ENCODE results near the gene ACY1.
"Not testable (repeated sequence)": the region's sequence is repeated elsewhere in the genome, so short reads cannot be mapped to it uniquely, and the experiment has no call there.

ACY1 gene

GRCh38 chr3:51986010-51986947, 2.9 kb downstream of the ACY1 start:
- H3K4me3 ChIP-seq (ENCODE audit: low read depth, low read length), result no peak overlapping the region
- no peak for DNase-seq (ENCODE audit: low read depth)
- no peak for TF ChIP-seq CTCF (conservative IDR thresholded peaks at IDR 0.05; ENCODE audit: low read depth, low read length)

GRCh38 chr3:51987568-51987967, 4.2 kb downstream of the ACY1 start:
- H3K4me3 ChIP-seq (ENCODE audit: low read depth, low read length), result no peak overlapping the region
- TF ChIP-seq CTCF (conservative IDR thresholded peaks at IDR 0.05; ENCODE audit: low read depth, low read length), result no peak
- no peak for DNase-seq (ENCODE audit: low read depth)

GRCh38 chr3:51988286-51989146, 5.2 kb downstream of the ACY1 start:
- no peak for DNase-seq (ENCODE audit: low read depth)
- H3K4me3 ChIP-seq (ENCODE audit: low read depth, low read length), result no peak overlapping the region
- no peak for TF ChIP-seq CTCF (conservative IDR thresholded peaks at IDR 0.05; ENCODE audit: low read depth, low read length)

GRCh38 chr3:51990501-51990971, 7.2 kb downstream of the ACY1 start:
- H3K4me3 ChIP-seq (ENCODE audit: low read depth, low read length); DNase-seq (ENCODE audit: low read depth): not testable (repeated sequence)

GRCh38 chr3:51992017-51992682, 8.8 kb downstream of the ACY1 start:
- DNase-seq (ENCODE audit: low read depth), result no peak
- TF ChIP-seq CTCF (conservative IDR thresholded peaks at IDR 0.05; ENCODE audit: low read depth, low read length), result no peak
- H3K4me3 ChIP-seq (ENCODE audit: low read depth, low read length), result no peak overlapping the region

- DNase-seq (ENCODE audit: low read depth); H3K4me3 ChIP-seq (ENCODE audit: low read depth, low read length): not testable (repeated sequence)
These were observed 10.3 kb downstream of the ACY1 start for GRCh38 chr3:51993657-51994056.

- DNase-seq (ENCODE audit: low read depth), result no peak
These were observed 11.2 kb downstream of the ACY1 start for GRCh38 chr3:51994530-51994929.

More at GRCh38 chr3:51994530-51994929, 11.2 kb downstream of the ACY1 start:
- H3K4me3 ChIP-seq (ENCODE audit: low read depth, low read length), result peak overlapping the region; percentile 97
- TF ChIP-seq CTCF (conservative IDR thresholded peaks at IDR 0.05; ENCODE audit: low read depth, low read length), result no peak

Data from choroid plexus epithelial cell (primary cell).